CD4-positive, alpha-beta T cell treated with Interleukin-2 at 100 ng/mL for 4 hours (primary cell): ENCODE measurements around the gene KANSL1.
"Not testable (repeated sequence)": the region's sequence is repeated elsewhere in the genome, so short reads cannot be mapped to it uniquely, and the experiment has no call there.

ENCODE experiments used
- DNase-seq: peaks from one replicate; pipeline ENCODE4 v3.0.0-alpha.2; 2020; ENCODE audit warnings: low spot score

KANSL1 gene, protein sequence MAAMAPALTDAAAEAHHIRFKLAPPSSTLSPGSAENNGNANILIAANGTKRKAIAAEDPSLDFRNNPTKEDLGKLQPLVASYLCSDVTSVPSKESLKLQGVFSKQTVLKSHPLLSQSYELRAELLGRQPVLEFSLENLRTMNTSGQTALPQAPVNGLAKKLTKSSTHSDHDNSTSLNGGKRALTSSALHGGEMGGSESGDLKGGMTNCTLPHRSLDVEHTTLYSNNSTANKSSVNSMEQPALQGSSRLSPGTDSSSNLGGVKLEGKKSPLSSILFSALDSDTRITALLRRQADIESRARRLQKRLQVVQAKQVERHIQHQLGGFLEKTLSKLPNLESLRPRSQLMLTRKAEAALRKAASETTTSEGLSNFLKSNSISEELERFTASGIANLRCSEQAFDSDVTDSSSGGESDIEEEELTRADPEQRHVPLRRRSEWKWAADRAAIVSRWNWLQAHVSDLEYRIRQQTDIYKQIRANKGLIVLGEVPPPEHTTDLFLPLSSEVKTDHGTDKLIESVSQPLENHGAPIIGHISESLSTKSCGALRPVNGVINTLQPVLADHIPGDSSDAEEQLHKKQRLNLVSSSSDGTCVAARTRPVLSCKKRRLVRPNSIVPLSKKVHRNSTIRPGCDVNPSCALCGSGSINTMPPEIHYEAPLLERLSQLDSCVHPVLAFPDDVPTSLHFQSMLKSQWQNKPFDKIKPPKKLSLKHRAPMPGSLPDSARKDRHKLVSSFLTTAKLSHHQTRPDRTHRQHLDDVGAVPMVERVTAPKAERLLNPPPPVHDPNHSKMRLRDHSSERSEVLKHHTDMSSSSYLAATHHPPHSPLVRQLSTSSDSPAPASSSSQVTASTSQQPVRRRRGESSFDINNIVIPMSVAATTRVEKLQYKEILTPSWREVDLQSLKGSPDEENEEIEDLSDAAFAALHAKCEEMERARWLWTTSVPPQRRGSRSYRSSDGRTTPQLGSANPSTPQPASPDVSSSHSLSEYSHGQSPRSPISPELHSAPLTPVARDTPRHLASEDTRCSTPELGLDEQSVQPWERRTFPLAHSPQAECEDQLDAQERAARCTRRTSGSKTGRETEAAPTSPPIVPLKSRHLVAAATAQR (N-terminal part only)

DNA sequence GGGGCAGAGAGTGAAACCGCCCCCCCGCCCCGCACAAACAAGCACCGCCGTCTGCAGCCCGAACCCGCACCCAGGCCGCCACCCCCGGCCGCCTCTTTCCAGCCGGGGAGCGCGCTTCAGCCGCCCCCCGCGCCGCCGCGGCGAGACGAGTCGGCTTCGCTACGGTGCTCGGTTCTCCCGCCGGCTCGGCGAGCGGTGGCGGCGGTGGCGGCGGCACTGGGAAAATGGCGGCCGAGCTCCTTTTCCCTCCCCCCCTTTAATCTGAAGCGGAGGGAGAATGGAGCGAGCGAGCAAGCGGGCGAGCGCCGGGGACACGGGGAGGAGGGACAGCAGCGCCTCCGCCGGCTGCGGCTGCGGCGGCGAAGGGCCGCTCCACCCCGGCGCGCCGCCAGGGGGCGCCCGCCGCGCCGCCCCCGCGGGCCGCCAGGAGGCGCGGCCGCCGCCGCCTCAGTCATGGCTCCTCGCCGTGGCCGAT lies at the start of gene KANSL1:
KANSL1 (minus strand) TSS at position 279 of the 475 bp plus-strand sequence. CDS start 21,286 bp downstream, outside the sequence.
- peak; percentile 92 for DNase-seq

DNA sequence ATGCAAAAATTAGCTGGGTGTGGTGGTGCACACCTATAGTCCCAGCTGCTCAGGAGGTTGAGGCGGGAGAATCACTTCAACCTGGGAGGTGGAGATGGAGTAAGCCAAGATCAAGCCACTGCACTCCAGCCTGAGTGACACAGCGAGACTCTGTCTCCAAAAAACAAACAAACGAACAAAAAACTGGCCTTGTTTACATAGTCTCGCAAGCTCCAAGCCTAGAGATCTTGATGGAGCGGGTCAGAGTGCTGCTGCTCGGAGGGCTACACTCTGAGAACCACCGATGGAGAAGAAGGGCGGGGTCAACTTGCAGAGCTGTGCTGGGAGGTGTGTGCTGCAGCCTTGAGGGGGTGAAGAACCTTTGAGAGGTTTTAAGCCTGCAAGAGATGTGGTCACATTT lies 38.1 kb upstream of the KANSL1 start:
- DNase-seq = not testable (repeated sequence)

DNA sequence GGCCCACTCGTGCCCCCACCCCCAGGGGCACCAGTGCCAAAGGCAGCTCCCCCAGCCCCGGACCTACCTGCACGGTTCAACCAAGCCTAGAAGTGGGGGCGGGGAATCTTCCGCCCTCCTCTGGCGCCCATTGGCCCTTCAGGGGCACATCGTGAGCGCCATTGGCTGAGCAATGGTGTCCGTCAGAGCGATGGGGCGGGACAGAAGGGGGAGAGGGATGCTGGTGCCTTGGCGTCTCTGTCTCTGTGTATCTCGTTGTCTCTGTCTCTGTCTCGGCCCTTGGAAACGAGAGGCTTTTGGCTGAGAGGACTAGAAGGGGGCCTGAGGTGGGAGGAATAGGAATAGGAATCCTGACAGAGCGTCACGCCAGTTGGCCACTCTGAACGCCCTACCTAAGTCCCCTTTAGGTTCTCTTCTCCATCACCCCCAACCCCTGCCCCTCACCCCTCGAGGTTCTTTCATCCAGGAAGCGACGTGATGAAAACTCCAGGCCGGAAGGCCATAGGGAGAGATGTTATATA lies 32.1 kb upstream of the KANSL1 start:
- DNase-seq = peak; percentile 98

DNA sequence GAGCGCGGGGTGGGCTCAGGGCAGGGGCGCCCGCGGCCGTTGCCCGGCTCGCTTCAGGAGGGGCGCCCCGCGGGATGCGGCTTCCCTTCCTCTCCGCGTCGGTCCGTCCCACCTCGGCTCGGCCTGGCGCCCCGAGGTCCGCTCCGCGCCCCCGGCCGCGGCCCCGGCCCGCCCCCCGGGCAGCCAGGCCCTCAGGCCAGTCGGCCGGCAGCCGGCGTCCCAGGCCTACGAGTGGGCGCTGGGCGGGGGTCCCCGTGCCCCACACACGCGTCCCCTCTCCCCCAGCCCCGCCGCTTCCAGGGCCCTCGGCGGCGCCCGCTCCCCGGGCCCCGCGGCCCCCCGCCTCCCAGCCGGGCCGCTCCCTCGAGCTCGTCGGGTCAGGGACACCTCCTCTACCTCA lies 31.6 kb upstream of the KANSL1 start:
- DNase-seq = not testable (repeated sequence)

DNA sequence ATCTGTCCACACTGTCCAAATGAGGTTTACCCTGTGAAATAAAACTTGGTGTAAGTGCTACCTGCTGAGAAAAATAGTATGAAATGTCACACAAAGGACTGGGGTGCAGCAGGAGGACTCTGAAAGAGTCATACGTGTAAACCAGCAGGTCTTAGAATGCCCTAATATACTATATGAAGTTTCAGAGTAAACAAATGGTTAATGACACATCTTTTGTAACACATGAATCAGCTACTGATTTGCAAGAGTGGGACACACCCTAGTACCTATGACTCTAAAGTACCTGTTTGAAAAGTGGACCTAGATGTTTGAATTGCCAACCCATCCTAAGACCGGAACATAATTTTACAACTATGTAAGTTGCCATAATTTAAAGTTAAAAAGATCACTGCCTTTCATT lies 29.8 kb upstream of the KANSL1 start:
- not testable (repeated sequence) for DNase-seq

DNA sequence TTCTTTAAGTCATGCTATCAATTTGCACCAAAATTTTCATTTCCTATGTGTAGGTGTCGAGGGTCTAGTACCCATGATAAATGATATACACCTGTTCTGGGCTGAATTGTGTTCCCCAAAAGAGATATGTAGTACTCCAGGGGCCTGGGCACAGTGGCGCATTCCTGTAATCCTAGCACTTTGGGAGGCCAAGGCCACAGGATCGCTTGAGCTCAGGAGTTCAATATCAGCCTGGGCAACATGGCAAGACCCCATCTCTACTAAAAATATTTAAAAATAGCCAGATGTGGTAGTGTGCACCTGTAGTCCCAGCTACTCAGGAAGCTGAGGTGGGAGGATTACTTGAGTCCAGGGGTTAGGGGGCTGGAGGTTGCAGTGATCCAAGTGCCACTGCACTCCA lies 23.5 kb upstream of the KANSL1 start:
- DNase-seq = no peak

DNA sequence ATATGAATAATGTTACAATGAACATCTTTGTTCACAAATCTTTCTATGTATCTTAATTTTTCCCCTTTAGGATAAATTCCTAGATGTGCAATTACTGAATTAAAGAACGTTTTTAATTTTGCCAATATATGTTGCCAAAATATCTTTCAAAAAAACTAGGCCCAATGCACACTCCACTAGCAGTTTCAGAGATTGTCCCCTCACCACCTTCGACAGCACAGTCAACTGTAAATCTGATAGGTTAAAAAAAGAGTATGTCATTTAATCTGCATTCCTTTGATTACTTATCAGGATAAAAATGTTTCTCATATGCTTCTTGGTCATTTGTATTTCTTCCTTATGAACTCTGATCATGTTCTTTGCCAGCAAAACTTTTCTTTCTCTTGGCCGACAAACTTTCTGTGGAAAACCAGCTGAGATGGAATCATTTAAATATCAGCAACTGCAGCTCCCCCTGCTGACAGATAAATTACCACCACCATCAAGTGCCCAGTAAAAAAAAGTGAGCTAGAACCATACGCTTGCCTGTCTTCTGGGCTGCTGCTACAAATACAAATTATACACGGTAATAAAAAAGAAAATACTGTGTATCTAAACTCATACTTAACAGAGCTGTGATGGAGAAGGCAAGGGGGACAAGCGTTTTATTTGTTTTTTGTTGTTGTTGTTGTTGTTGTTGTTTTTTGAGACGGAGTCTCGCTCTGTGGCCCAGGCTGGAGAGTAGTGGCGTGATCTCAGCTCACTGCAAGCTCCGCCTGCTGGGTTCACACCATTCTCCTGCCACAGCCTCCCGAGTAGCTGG lies 19.6 kb upstream of the KANSL1 start:
- DNase-seq = peak; percentile 84

DNA sequence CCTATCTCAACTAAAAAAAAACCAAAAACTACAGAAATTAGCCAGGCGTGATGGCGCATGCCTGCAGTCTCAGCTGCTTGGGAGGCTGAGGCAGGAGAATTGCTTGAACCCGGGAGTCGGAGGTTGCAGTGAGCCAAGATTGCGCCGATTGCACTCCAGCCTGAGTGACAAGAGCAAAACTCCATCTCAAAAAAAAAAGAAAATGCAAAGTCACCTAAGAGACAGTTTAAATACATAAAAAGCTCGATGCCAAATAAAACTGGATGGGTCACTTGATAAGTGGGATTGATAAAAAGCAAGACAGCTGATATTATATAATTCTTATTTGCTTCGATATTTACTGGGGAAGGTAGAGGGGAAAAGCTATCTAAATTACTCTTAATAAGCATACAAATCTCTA lies 15.8 kb upstream of the KANSL1 start:
- no peak for DNase-seq

DNA sequence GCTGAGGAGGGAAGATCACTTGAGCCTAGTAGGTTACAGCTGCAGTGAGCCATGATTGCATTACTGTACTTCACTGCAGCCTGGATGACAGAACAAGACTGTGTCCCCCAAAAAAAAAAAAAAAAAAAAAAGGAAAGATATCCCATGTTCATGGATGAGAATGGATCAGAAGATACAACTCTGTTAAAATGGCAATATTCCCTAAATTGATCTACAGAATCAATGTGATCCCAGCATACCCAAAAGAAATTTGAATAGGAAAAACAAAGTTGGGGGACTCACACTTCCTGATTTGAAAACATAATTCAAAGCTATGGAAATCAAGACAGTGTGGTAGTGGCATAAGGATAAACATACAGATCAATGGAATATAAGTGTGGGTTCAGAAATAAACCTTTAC lies 12.7 kb upstream of the KANSL1 start:
- DNase-seq = no peak

DNA sequence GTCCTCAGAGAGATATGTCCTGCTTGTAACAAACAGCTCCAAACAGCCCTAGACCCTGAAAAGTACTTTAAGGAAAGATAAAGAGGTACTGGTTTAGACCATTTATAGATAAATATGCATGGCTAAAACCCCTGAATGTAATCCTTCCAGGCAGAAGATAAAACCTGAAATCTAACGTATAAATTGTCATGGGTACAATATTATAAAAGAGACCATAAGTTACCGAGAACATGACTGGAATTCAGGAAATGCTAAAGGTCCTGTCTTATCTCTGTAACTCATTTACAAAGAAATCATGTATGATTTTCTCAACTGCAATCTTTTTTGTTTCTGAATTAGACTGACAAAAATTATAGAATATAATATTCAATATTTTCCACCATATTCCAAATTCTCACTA lies 9.2 kb upstream of the KANSL1 start:
- DNase-seq = no peak

DNA sequence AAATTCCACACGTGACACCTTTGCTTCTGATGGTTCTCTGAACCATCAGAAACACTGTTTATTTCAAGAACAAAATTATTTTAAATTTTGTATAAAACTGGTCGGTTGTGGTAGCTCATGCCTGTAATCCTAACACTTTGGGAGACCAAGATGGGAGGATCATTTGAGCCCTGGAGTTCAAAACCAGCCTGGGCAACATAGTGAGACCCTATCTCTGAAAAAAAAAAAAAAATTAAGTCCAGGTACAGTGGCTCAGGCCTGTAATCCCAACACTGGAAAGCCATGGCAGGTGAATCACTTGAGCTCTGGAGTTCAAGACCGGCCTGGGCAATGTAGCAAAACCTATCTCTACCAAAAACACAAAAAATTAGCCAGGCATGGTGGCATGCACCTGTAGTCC lies 8.3 kb upstream of the KANSL1 start:
- no peak for DNase-seq

DNA sequence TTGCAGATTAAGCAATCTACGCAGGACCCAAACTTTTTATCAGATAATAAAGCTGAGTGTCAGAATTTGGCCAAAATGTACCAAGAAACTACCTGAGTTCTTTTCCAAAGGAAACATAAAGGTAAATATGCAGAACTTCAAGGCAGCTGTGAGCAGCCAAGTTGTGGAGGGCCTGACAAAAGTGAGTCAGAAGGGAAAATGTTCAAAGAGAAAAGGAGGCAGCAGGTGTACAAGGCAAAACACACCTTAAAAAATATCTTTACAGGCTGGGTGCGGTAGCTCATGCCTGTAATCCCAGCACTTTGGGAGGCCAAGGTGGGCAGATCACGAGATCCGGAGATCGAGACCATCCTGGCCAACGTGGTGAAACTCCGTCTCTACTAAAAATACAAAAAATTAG lies 7.0 kb upstream of the KANSL1 start:
- DNase-seq = no peak

DNA sequence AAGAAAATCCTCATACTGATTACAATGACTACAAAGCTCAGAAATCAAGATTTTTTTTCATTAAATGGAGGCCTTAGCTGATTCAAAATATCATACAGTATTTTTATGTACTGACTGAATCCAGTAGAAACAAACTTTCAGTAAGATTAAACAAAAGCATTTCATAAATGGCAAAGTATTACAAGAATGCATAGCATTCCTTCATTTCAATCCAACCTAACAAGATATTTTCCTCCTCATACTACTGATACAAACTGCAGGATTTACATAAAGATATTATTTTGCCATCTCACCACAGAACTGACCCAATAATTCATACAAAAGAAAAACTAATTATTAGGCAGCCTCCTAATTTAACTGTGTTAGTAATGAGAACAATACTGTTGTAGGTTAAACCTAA lies 6.2 kb upstream of the KANSL1 start:
- no peak for DNase-seq

DNA sequence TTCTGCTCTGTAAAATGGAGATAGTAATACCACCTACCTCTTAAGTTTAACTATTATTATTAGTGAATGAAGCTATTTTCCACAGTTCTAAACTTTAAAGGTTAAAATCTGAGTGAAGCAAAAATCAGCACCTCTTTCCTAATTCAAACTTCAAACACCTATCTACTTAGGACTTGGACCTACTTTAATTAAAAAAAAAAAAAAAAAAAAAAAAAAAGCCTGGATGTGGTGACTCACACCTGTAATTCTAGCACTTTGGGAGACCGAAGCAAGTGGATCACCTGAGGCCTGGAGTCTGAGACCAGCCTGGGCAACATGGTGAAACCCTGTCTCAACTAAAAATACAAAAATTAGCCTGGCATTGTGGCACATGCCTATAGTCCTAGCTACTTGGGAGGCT lies 5.0 kb upstream of the KANSL1 start:
- no peak for DNase-seq

DNA sequence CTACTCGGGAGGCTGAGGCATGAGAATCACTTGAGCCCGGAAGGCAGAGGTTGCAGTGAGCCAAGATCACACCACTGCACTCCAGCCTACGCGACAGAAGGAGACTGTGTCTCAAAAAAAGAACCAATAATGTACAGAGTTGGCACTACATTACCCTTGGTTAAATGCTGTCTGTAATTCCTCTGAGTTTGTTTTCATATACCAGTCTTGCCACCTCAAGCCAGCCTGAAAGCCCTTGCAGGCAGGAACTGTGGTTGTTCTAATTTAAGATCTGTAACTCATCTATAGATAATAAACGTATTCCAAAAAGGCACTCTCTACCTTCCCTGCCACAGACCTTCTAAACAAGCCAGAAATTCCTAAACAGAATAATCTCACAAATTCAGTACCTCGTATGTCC lies 4.3 kb upstream of the KANSL1 start:
- DNase-seq = no peak

DNA sequence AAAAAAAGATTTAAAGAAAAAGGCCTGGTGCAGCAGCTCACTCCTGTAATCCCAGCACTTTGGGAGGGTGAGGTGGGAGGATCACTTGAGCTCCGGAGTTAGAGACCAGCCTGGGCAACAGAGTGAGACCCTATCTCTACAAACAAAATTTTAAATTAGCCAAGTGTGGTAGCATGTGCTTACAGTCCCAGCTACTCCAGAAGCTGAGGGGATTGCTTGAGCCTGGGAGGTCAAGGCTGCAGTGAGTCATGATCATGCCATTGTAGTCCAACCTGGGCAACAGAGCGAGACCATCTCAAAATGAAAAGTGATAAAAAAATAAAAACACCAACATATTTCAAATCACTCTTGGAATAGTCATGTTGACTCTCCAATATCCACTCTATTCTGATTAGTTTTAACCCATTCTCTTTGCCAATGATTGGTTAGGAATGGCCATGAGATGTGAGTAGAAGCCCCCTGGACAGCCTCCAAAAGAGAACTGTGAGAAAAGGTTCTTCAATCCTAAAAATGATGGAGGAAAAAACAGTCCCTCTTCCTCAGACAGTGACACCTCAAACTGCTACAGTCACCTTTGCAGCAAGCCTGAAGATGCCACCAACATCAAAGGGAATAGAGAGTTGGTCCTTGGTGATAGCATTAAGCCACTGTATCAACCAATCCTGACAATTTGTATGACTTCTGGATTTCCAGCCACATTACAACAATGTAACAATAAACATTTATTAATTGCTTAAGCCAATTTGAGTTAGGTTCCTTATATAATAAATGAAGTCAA lies 2.9 kb upstream of the KANSL1 start:
- DNase-seq = no peak

DNA sequence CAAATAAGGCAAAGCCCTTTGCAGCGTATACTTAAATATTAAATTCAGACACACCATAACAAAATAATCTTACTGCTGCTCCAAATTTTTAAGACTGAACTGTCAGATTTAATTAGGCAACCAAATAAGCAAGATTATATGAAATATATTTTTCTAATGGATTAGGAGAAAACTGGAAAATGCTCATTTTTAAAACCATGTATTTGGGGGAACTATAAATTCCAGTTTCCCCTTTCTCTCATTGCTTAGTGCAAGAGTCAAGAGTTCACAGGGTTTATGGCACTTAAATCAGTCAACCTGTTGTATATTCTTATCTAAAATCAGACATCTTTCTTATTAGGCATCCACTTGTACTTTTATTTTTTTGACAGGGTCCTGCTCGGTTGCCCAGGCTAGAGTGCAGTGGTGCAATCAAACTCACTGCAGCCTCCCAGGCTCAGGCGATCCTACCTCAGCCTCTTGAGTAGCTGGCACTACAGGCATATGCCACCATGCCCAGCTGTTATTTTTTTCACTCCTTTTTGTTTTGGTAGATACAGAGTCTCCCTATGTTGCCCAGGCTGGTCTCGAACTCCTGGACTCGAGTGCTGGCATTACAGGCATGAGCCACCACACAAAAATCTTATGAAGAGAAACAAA lies 2.1 kb upstream of the KANSL1 start:
- DNase-seq = no peak

DNA sequence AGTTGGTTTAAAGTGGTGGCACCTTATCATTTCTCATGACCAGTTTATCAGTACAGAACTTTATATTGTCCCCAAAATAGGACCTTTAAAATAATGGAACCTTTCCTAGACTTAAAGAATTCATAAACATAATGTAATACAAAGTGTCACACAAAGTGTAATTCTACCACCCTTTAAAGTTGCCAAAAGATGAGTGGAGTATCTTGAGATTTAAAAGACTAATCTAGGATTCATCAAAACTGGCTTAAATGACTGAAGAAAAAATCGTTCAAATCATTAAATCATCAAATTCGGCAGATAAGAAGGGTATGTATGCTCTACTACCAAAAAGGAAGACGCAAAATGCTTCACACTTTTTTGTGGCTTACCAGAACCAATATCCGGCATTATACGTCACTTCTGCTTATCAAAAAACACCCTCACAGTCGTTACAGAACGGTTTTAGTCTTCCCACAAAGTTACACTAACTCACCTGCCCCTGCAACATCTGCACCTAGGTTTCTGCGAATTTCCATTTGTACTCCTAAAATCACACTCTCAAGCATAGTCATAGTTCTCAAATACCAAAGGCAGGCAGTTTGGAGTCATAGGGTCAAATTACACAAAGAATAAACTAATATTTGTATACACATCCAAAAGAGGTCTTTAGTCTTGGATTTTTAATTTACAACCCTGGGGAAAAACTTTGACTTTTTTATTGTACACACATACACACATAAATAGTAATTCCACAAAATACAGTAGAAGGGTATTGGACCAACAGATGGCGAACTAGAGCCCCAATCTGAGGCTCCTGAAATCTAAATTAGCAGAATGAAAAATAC lies 1.4 kb upstream of the KANSL1 start:
- peak; percentile 91 for DNase-seq
